Colonic mucosa (tissue), 4 donors: Measurements from ENCODE around the gene ICA1. TPM values are rescaled to one million over a fixed set of nuclear protein-coding genes. Genes with fewer than 3 reads are reported as not detected.

Experiments used
- DNase-seq: peaks from one replicate; pipeline ENCODE4 v3.0.0-alpha.2; 2020
- H3K27ac ChIP-seq: fragments of 200-600 bp; one replicate; pipeline ENCODE4 v1.8.0; 2021
- H3K27me3 ChIP-seq: fragments of 200-600 bp; one replicate; pipeline ENCODE4 v1.8.0; 2021
- H3K36me3 ChIP-seq: fragments of 200-600 bp; one replicate; pipeline ENCODE4 v1.8.0; 2021
- H3K4me1 ChIP-seq: fragments of 200-600 bp; one replicate; pipeline ENCODE4 v1.8.0; 2021; ENCODE audit warnings: mild to moderate bottlenecking
- H3K4me3 ChIP-seq: fragments of 200-600 bp; one replicate; pipeline ENCODE4 v1.8.0; 2021
- H3K9ac ChIP-seq, 2 donors: one replicate each; pipeline ENCODE4 v1.7.0; 2013; ENCODE audit warnings: control low read depth in 2 of 2, low read depth in 2 of 2, low read length in 2 of 2
- H3K9me3 ChIP-seq: fragments of 200-600 bp; one replicate; pipeline ENCODE4 v1.8.0; 2021
- CTCF ChIP-seq: fragments of 200-600 bp; IDR thresholded peaks from one replicate; pipeline ENCODE4 v1.8.0; 2022; ENCODE audit warnings: antibody characterized with exemption, mild to moderate bottlenecking
- intact Hi-C: fragments of 100-400 bp; cut with DNase I; formaldehyde crosslinking; loops from one replicate; pipeline ENCODE4 v1.14.1; 2022
- total RNA-seq, 2 donors: library from RNA; stranded (reverse); fragmentation: NEBNext Ultra II Directional in 1 of 2; extraction: Animal tissue kit (Norgen Biotek cat#: 25700) in 1 of 2; gene quantifications; one replicate each; pipeline ENCODE4 v1.2.1, GENCODE V29; 2021
- donor health status: healthy.
- donor health status: DM: no; HTN: no; CAD: no.
- donor health status: DM: no; HTN: no; CAD: no.

The ICA1 gene
- total RNA-seq, 2 donors from 2014 or later: 46.1 to 47.5 TPM

GRCh38 chr7:8217200-8218068, 44.5 kb downstream of the ICA1 start:
- no peaks in the 10 kb centered on the region for H3K4me1 ChIP-seq
- DNase-seq: peak; percentile 32
- no peak overlapping the region for H3K4me3 ChIP-seq
- no peak overlapping the region for H3K9ac ChIP-seq
- H3K9me3 ChIP-seq: no peaks in the 10 kb centered on the region
- no peaks in the 10 kb centered on the region for H3K36me3 ChIP-seq
- H3K27ac ChIP-seq: no peak overlapping the region
- H3K27me3 ChIP-seq: no peaks in the 10 kb centered on the region
- peak; percentile 61 for TF ChIP-seq CTCF
- intact Hi-C loops: loop anchor here (10.0 kb wide), 2 partner anchors 623 to 793 kb away; no protein-coding TSS in a partner anchor

- intact Hi-C loops: loop anchor here (10.0 kb wide), 2 partner anchors 622 to 792 kb away; no protein-coding TSS in a partner anchor
- H3K27me3 ChIP-seq: no peaks in the 10 kb centered on the region
- H3K9me3 ChIP-seq: no peaks in the 10 kb centered on the region
- no peak for TF ChIP-seq CTCF
- no peak for DNase-seq
- H3K4me1 ChIP-seq: no peaks in the 10 kb centered on the region
- H3K9ac ChIP-seq: no peak overlapping the region
- no peak overlapping the region for H3K27ac ChIP-seq
- H3K4me3 ChIP-seq: no peak overlapping the region
- no peaks in the 10 kb centered on the region for H3K36me3 ChIP-seq
Measured at GRCh38 chr7:8216334-8216690, 45.7 kb downstream of the ICA1 start.

GRCh38 chr7:8215648-8216333, 46.2 kb downstream of the ICA1 start:
- no peaks in the 10 kb centered on the region for H3K36me3 ChIP-seq
- H3K4me1 ChIP-seq: no peaks in the 10 kb centered on the region
- no peak overlapping the region for H3K9ac ChIP-seq
- H3K9me3 ChIP-seq: no peaks in the 10 kb centered on the region
- TF ChIP-seq CTCF: no peak
- no peak overlapping the region for H3K4me3 ChIP-seq
- DNase-seq: no peak
- no peaks in the 10 kb centered on the region for H3K27me3 ChIP-seq
- no peak overlapping the region for H3K27ac ChIP-seq
- intact Hi-C loops: loop anchor here (10.0 kb wide), 2 partner anchors 621 to 791 kb away; no protein-coding TSS in a partner anchor

- Histone ChIP-seq H3K27ac (no peak overlapping the region), H3K4me1 (no peaks in the 10 kb centered on the region), H3K36me3 (no peaks in the 10 kb centered on the region), H3K27me3 (no peaks in the 10 kb centered on the region), H3K9me3 (no peaks in the 10 kb centered on the region), H3K9ac (no peak overlapping the region), H3K4me3 (no peak overlapping the region)
- TF ChIP-seq CTCF: no peak
- no peak for DNase-seq
- intact Hi-C loops: loop anchor here (10.0 kb wide), 2 partner anchors 620 to 790 kb away; no protein-coding TSS in a partner anchor
Measured at GRCh38 chr7:8214244-8214824, 47.6 kb downstream of the ICA1 start.

GRCh38 chr7:8213381-8213780, 48.6 kb downstream of the ICA1 start:
- TF ChIP-seq CTCF: no peak
- intact Hi-C loops: loop anchor here (10.0 kb wide), 2 partner anchors 619 to 789 kb away; no protein-coding TSS in a partner anchor

More at GRCh38 chr7:8213381-8213780, 48.6 kb downstream of the ICA1 start:
- H3K27me3 ChIP-seq: no peaks in the 10 kb centered on the region
- no peaks in the 10 kb centered on the region for H3K36me3 ChIP-seq
- H3K4me3 ChIP-seq: no peak overlapping the region
- H3K27ac ChIP-seq: no peak overlapping the region
- no peaks in the 10 kb centered on the region for H3K9me3 ChIP-seq
- no peak for DNase-seq
- no peak overlapping the region for H3K9ac ChIP-seq
- no peaks in the 10 kb centered on the region for H3K4me1 ChIP-seq
